ENCODE measurements around the gene RNU6-7.
A peak's percentile ranks its signal among the peaks of the same experiment; 100 is the strongest.

The RNU6-7 gene

GRCh38 chr14:32201816-32202490 lies at the start of gene RNU6-7:
RNU6-7 (plus strand) TSS chr14:32202045.
- peak; percentile 64 to 68 for DNase-seq

- DNase-seq: no peak
Observed at GRCh38 chr14:32166029-32166428, 35.8 kb upstream of the RNU6-7 start.

- DNase-seq: no peak
Observed at GRCh38 chr14:32166924-32167323, 34.9 kb upstream of the RNU6-7 start.

GRCh38 chr14:32167907-32168306 lies 33.9 kb upstream of the RNU6-7 start:
- no peak for DNase-seq

GRCh38 chr14:32169191-32169590 lies 32.7 kb upstream of the RNU6-7 start:
- no peak for DNase-seq

- DNase-seq: no peak
Observed at GRCh38 chr14:32171469-32171868, 30.4 kb upstream of the RNU6-7 start.

GRCh38 chr14:32183151-32184058 lies 18.4 kb upstream of the RNU6-7 start:
- no peak for DNase-seq

GRCh38 chr14:32185097-32185496 lies 16.7 kb upstream of the RNU6-7 start:
- no peak for DNase-seq

GRCh38 chr14:32186248-32186647 lies 15.6 kb upstream of the RNU6-7 start:
- no peak for DNase-seq

GRCh38 chr14:32189811-32190210 lies 12.0 kb upstream of the RNU6-7 start:
- DNase-seq: no peak

GRCh38 chr14:32190673-32191072 lies 11.2 kb upstream of the RNU6-7 start:
- no peak for DNase-seq

GRCh38 chr14:32192712-32193373 lies 9.0 kb upstream of the RNU6-7 start:
- DNase-seq: no peak

GRCh38 chr14:32193532-32193931 lies 8.3 kb upstream of the RNU6-7 start:
- DNase-seq: no peak

- no peak for DNase-seq
Observed at GRCh38 chr14:32195636-32196035, 6.2 kb upstream of the RNU6-7 start.

- no peak for DNase-seq
Observed at GRCh38 chr14:32197919-32198318, 3.9 kb upstream of the RNU6-7 start.

GRCh38 chr14:32200368-32201192 lies 1.3 kb upstream of the RNU6-7 start:
- DNase-seq: no peak

- peak; percentile 85 for DNase-seq
Observed at GRCh38 chr14:32201193-32201815, 541 bp upstream of the RNU6-7 start.

- no peak for DNase-seq
Observed at GRCh38 chr14:32202491-32202997, 699 bp downstream of the RNU6-7 start.

- DNase-seq: peak; percentile 86 to 87
Observed at GRCh38 chr14:32202998-32203882, 1.4 kb downstream of the RNU6-7 start, which contains the start of gene RNU6-8. RNU6-8 (minus strand) TSS chr14:32203269.

- DNase-seq: peak; percentile 34 to 35
Observed at GRCh38 chr14:32203928-32204357, 2.1 kb downstream of the RNU6-7 start.

- no peak for DNase-seq
Observed at GRCh38 chr14:32205554-32205953, 3.7 kb downstream of the RNU6-7 start.

All from activated T-cell treated with anti-CD3 and anti-CD28 coated beads, Interleukin-2, amount 50 U/mL, for 48 hours (primary cell).